Naive thymus-derived CD4-positive, alpha-beta T cell (primary cell): ENCODE results near the gene TRAPPC8. TPM values are rescaled to one million over a fixed set of nuclear protein-coding genes. Genes with fewer than 3 reads are reported as not detected.
A peak's percentile ranks its signal among the peaks of the same experiment; 100 is the strongest.
"Not testable (repeated sequence)": the region's sequence is repeated elsewhere in the genome, so short reads cannot be mapped to it uniquely, and the experiment has no call there.

Experiments
- ATAC-seq: fragments of 150-1000 bp; cut with Tn5 transposase; 2 replicates; pipeline ENCODE4 v1.10.0; 2021; ENCODE audit warnings: mild to moderate bottlenecking, moderate library complexity
- CTCF ChIA-PET: fragments of 350-600 bp; sonication (Branson Sonifier 250); formaldehyde crosslinking; loops from one replicate; lab custom pipeline; 2021; ENCODE audit warnings: antibody characterized with exemption; lab: Charles Lee
- POLR2A ChIA-PET: fragments of 350-600 bp; sonication (Branson Sonifier 250); formaldehyde crosslinking; loops from one replicate; lab custom pipeline; 2021; ENCODE audit warnings: antibody characterized with exemption, inconsistent platforms; lab: Charles Lee
- DNase-seq, 9 donors: peaks; one replicate each; pipeline versions ENCODE4 v3.0.0 to v3.0.0-alpha.2; 2020 to 2022; ENCODE audit warnings: mixed read lengths in 1 of 9
- H3K27ac ChIP-seq: one replicate; pipeline ENCODE4 v1.7.0; 2013; ENCODE audit warnings: mild to moderate bottlenecking, low read depth, low read length, moderate library complexity
- H3K27me3 ChIP-seq, 2 donors: one replicate each; pipeline ENCODE4 v1.7.0; 2013; ENCODE audit warnings: low read length in 2 of 2, mild to moderate bottlenecking in 2 of 2, moderate library complexity in 2 of 2; ENCODE audit not compliant: control insufficient read depth in 2 of 2, insufficient read depth in 2 of 2
- H3K36me3 ChIP-seq, 3 experiments: 1 replicate in 2 of 3; 2 replicates in 1 of 3; pipeline ENCODE4 v1.7.0; 2013; ENCODE audit warnings: low read length in 3 of 3, mild to moderate bottlenecking in 3 of 3, moderate library complexity in 1 of 3; ENCODE audit not compliant: insufficient read depth in 3 of 3, control insufficient read depth in 2 of 3
- H3K4me1 ChIP-seq, 2 donors: one replicate each; pipeline ENCODE4 v1.7.0; 2013; ENCODE audit warnings: low read length in 2 of 2, mild to moderate bottlenecking in 2 of 2, moderate library complexity in 1 of 2; ENCODE audit not compliant: control insufficient read depth in 2 of 2, insufficient read depth in 2 of 2
- H3K4me3 ChIP-seq: 2 replicates; pipeline ENCODE4 v1.7.0; 2013; ENCODE audit warnings: mild to moderate bottlenecking, low read length
- H3K9me3 ChIP-seq, 3 experiments: 1 replicate in 2 of 3; 2 replicates in 1 of 3; pipeline ENCODE4 v1.7.0; 2013; ENCODE audit warnings: low read length in 3 of 3; ENCODE audit not compliant: control insufficient read depth in 2 of 3
- H3K27ac Mint-ChIP-seq, 9 donors: one replicate each; pipeline ENCODE4 v1.8.0; 2020 to 2022; ENCODE audit warnings: mixed read lengths in 9 of 9, mild to moderate bottlenecking in 8 of 9, moderate library complexity in 5 of 9, inconsistent platforms in 2 of 9
- H3K27me3 Mint-ChIP-seq, 5 donors: one replicate each; pipeline ENCODE4 v1.8.0; 2021 to 2022; ENCODE audit warnings: mixed read lengths in 5 of 5, mild to moderate bottlenecking in 1 of 5
- H3K36me3 Mint-ChIP-seq, 5 donors: one replicate each; pipeline ENCODE4 v1.8.0; 2020 to 2022; ENCODE audit warnings: mixed read lengths in 5 of 5, mild to moderate bottlenecking in 3 of 5, inconsistent platforms in 1 of 5
- H3K4me1 Mint-ChIP-seq, 7 donors: one replicate each; pipeline ENCODE4 v1.8.0; 2020 to 2022; ENCODE audit warnings: mixed read lengths in 7 of 7, mild to moderate bottlenecking in 3 of 7, inconsistent platforms in 1 of 7
- H3K4me3 Mint-ChIP-seq, 10 donors: one replicate each; pipeline ENCODE4 v1.8.0; 2020 to 2022; ENCODE audit warnings: mild to moderate bottlenecking in 10 of 10, mixed read lengths in 10 of 10, moderate library complexity in 6 of 10, inconsistent platforms in 2 of 10
- H3K9me3 Mint-ChIP-seq, 11 donors: one replicate each; pipeline ENCODE4 v1.8.0; 2020 to 2022; ENCODE audit warnings: mixed read lengths in 11 of 11, mild to moderate bottlenecking in 4 of 11, inconsistent platforms in 1 of 11, moderate library complexity in 1 of 11
- intact Hi-C, 2 donors: fragments of 100-400 bp; cut with micrococcal nuclease; formaldehyde crosslinking; loops; one replicate each; pipeline ENCODE4 v1.15.1; 2023
- polyA plus RNA-seq, 2 donors: library from polyadenylated mRNA; unstranded; fragments of 300-500 nt; fragmentation: Illumina TruSeq; gene quantifications; one replicate each; pipeline ENCODE4 v1.2.3, GENCODE V29; 2021
- total RNA-seq, 6 experiments: library from RNA in 5 of 6; stranded (reverse) in 5 of 6; gene quantifications; 1 replicate in 5 of 6; 2 replicates in 1 of 6; pipeline ENCODE4 v1.2.3 and lab custom pipeline; 2021 to 2026

TRAPPC8 gene
- total and polyA plus RNA-seq, 7 experiments from 2014 or later, result 16.4 to 62.7 (median 42.7) TPM

DNA sequence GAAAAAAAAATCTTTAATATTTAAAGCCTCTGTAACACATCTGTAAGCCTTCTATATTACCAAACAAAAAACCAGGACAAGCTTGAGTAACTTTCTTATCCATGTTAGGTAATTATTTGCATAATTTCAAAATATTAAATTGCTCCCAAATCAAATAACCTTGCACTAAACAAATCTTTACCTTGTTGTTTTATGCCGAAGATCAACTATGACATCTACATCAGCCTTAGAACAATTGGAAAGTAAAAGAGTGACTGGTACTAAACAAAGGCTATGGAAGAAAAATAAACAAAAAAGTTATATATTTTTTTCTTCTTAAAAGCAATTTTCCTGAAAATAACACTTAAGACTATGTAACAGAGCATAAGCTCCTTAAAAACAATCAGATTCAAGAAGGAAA, 111.0 kb downstream of the TRAPPC8 start:
- H3K4me3 Mint-ChIP-seq, result no peak overlapping the region
- Histone ChIP-seq H3K4me3 (no peak overlapping the region), H3K4me1 (no peaks in the 10 kb centered on the region), H3K36me3 (peaks cover 3 to 31% (median 5%) of the 10 kb centered on the region in 3 experiments), H3K9me3 (peaks cover 0 to 7% (median 0%) of the 10 kb centered on the region in 3 experiments), H3K27ac (no peak overlapping the region), H3K27me3 (no peaks in the 10 kb centered on the region)
- no peaks in the 10 kb centered on the region for H3K4me1 Mint-ChIP-seq
- POLR2A ChIA-PET, result no interaction called here
- DNase-seq, result no peak
- no peak overlapping the region for H3K27ac Mint-ChIP-seq
- H3K36me3 Mint-ChIP-seq, result peaks cover 25 to 70% (median 59%) of the 10 kb centered on the region in 5 donors
- H3K9me3 Mint-ChIP-seq, result peaks cover 0 to 26% (median 7%) of the 10 kb centered on the region in 11 donors
- no peaks in the 10 kb centered on the region for H3K27me3 Mint-ChIP-seq
- no peak for ATAC-seq
- CTCF ChIA-PET, result no interaction called here
- intact Hi-C loops, result no loop called here

DNA sequence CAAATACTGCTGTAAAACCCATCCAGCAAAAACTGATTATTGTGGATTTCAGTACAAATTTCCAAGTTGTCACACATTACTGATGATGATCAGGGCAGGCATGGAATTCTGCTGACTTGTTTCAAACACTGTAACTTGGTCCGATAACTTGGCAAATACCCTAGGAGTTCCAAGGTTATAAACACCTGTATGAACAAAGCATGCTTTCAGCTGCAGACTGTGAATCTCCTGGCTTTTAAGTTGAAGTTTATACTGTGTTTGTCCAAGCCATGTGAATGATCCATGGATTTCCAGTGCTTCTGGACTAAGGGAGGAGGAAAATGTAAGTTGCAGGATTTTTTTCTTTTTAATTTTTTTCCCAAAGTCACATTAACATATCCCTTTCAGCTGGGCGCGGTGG, 112.2 kb downstream of the TRAPPC8 start:
- H3K27ac Mint-ChIP-seq, result no peak overlapping the region
- ATAC-seq (no peak), DNase-seq (no peak)
- Histone ChIP-seq H3K36me3 (peaks cover 0 to 25% (median 5%) of the 10 kb centered on the region in 3 experiments), H3K9me3 (peaks cover 0 to 7% (median 0%) of the 10 kb centered on the region in 3 experiments), H3K4me3 (no peak overlapping the region), H3K27me3 (no peaks in the 10 kb centered on the region), H3K27ac (no peak overlapping the region), H3K4me1 (no peaks in the 10 kb centered on the region)
- H3K27me3 Mint-ChIP-seq, result no peaks in the 10 kb centered on the region
- H3K9me3 Mint-ChIP-seq, result peaks cover 0 to 26% (median 7%) of the 10 kb centered on the region in 11 donors
- no peaks in the 10 kb centered on the region for H3K4me1 Mint-ChIP-seq
- ChIA-PET POLR2A (no interaction called here), CTCF (no interaction called here)
- no peak overlapping the region for H3K4me3 Mint-ChIP-seq
- intact Hi-C loops, result no loop called here
- H3K36me3 Mint-ChIP-seq, result peaks cover 23 to 60% (median 53%) of the 10 kb centered on the region in 5 donors

DNA sequence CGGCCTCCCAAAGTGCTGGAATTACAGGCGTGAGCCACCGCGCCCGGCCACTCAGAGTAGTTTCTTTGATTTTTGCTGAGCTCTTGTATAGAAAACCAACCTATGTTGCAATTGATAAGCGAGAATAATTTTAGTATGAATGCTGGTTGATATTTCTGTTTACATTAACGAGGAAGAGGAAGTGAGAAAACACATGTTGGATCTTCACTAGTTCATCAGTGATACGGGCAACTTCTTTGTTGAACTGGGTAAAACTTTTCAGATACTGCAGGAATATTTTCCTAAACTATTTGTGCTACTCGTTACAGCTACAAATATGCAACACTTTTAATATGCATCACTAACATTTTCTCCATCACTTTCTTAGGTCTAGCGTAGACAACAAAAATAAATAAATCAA, 114.3 kb downstream of the TRAPPC8 start:
- Mint-ChIP-seq H3K36me3 (peaks cover 16 to 47% (median 41%) of the 10 kb centered on the region in 5 donors), H3K4me3 (no peak overlapping the region), H3K4me1 (no peaks in the 10 kb centered on the region), H3K27me3 (no peaks in the 10 kb centered on the region), H3K27ac (peak overlapping the region in 1 of 9 donors; percentile 17), H3K9me3 (peaks cover 0 to 30% (median 7%) of the 10 kb centered on the region in 11 donors)
- no peak for ATAC-seq
- Histone ChIP-seq H3K4me3 (no peak overlapping the region), H3K27ac (no peak overlapping the region), H3K4me1 (no peaks in the 10 kb centered on the region), H3K36me3 (peaks cover 0 to 15% (median 5%) of the 10 kb centered on the region in 3 experiments), H3K27me3 (no peaks in the 10 kb centered on the region), H3K9me3 (peaks cover 0 to 7% (median 0%) of the 10 kb centered on the region in 3 experiments)
- ChIA-PET POLR2A (no interaction called here), CTCF (no interaction called here)
- DNase-seq, result no peak
- intact Hi-C loops, result no loop called here

DNA sequence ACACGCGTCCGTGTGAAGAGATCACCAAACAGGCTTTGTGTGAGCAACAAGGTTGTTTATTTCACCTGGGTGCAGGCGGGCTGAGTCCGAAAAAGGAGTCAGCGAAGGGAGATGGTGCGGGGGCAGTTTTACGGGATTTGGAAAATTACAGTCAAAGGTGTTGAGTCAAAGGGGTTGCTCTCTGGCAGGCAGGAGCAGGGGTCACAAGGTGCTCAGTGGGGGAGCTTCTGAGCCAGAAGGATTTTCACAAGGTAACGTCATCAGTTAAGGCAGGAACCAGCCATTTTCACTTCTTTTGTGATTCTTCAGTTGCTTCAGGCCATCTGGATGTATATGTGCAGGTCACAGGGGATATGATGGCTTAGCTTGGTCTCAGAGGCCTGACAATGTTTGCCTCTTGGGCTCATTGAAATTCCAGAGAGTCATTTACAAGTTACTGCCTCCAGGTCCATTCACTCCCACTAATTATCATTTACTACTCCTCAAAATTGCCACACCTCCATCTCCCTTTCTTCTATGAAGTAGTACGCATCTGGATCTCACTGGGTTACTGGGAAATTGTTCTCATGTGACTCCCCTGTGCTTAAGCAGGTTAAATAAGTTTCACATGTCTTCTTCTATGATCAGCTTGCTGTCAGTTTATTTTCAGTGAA, 116.1 kb downstream of the TRAPPC8 start:
- H3K4me3 ChIP-seq, ATAC-seq, H3K4me1 Mint-ChIP-seq, H3K27me3 Mint-ChIP-seq, CTCF ChIA-PET, H3K27ac Mint-ChIP-seq, H3K9me3 ChIP-seq, H3K4me3 Mint-ChIP-seq, DNase-seq, H3K4me1 ChIP-seq, H3K27ac ChIP-seq, POLR2A ChIA-PET, intact Hi-C loops, H3K27me3 ChIP-seq: not testable (repeated sequence)
- peaks cover 0 to 15% (median 5%) of the 10 kb centered on the region in 3 experiments for H3K36me3 ChIP-seq
- Mint-ChIP-seq H3K36me3 (peaks cover 13 to 38% (median 36%) of the 10 kb centered on the region in 5 donors), H3K9me3 (peaks cover 0 to 30% (median 7%) of the 10 kb centered on the region in 11 donors)

- H3K4me1 ChIP-seq, result no peaks in the 10 kb centered on the region
- peaks cover 0 to 30% (median 7%) of the 10 kb centered on the region in 11 donors for H3K9me3 Mint-ChIP-seq
These were observed 117.2 kb downstream of the TRAPPC8 start for GRCh38 chr18:31825772-31826171.

DNA sequence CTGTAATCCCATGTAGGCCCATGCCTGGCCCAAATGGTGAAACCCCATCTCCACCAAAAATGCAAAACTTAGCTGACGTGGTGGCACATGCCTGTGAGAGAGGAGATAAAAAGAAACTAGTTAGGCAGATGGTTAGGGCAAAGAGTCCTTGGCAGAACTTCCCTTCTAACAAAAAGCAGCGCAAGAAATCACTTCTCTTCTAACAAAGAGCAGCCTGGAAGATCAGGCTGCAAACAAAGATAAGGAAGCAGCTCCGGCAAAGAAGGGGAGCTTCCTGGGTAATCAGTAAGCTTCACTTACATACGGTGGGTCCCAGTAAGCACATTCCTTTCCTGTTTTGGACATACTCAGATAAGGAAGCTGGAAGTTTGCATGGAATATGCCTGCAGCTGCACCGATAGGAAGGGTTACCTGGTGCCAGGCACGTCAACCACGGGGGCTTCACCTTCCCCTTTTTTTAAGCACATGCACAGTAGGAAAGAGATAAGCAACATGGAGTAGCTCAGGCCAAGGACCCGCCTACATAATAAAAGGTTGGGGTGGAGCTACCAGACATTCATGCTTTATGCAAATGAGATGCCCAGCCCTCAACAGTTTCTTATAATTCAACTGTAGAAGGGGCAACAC, 121.3 kb downstream of the TRAPPC8 start:
- Histone ChIP-seq H3K27ac (no peak overlapping the region), H3K4me1 (no peaks in the 10 kb centered on the region), H3K4me3 (no peak overlapping the region), H3K27me3 (no peaks in the 10 kb centered on the region), H3K36me3 (no peaks in the 10 kb centered on the region), H3K9me3 (no peaks in the 10 kb centered on the region)
- DNase-seq (no peak), ATAC-seq (no peak)
- H3K27me3 Mint-ChIP-seq, result peaks cover 0 to 7% (median 5%) of the 10 kb centered on the region in 5 donors
- peaks cover 0 to 3% (median 0%) of the 10 kb centered on the region in 7 donors for H3K4me1 Mint-ChIP-seq
- intact Hi-C loops, result no loop called here
- peaks cover 0 to 4% (median 0%) of the 10 kb centered on the region in 11 donors for H3K9me3 Mint-ChIP-seq
- no peak overlapping the region for H3K4me3 Mint-ChIP-seq
- ChIA-PET POLR2A (no interaction called here), CTCF (no interaction called here)
- H3K27ac Mint-ChIP-seq, result no peak overlapping the region
- H3K36me3 Mint-ChIP-seq, result peaks cover 0 to 2% (median 0%) of the 10 kb centered on the region in 5 donors

More at GRCh38 chr18:31825772-31826171, 117.2 kb downstream of the TRAPPC8 start:
- ATAC-seq, result no peak
- ChIA-PET CTCF (no interaction called here), POLR2A (no interaction called here)
- Histone ChIP-seq H3K27me3 (no peaks in the 10 kb centered on the region), H3K9me3 (peaks cover 0 to 7% (median 0%) of the 10 kb centered on the region in 3 experiments), H3K27ac (no peak overlapping the region), H3K4me3 (no peak overlapping the region), H3K36me3 (peaks cover 0 to 11% (median 4%) of the 10 kb centered on the region in 3 experiments)
- intact Hi-C loops, result no loop called here
- no peak overlapping the region for H3K27ac Mint-ChIP-seq
- DNase-seq, result no peak
- H3K4me1 Mint-ChIP-seq, result no peaks in the 10 kb centered on the region
- H3K36me3 Mint-ChIP-seq, result peaks cover 13 to 36% (median 34%) of the 10 kb centered on the region in 5 donors
- H3K4me3 Mint-ChIP-seq, result no peak overlapping the region
- no peaks in the 10 kb centered on the region for H3K27me3 Mint-ChIP-seq
